ENCODE measurements around the gene CKAP5. TPM values are rescaled to one million over a fixed set of nuclear protein-coding genes. Genes with fewer than 3 reads are reported as not detected.

The CKAP5 gene
- total RNA-seq, 4 donors from 2014 or later: 18.2 to 36.9 (median 29.7) TPM

GRCh38 chr11:46700241-46701077 lies 145.6 kb downstream of the CKAP5 start, which contains the start of the genes ARHGAP1 and ZNF408:
ARHGAP1 (minus strand) TSS chr11:46700619; CDS start chr11:46696107, 4,512 bp downstream.
ZNF408 (plus strand) TSS chr11:46701031; CDS start chr11:46701048, 17 bp downstream.
- Histone ChIP-seq H3K4me1 (peaks cover 33 to 68% (median 47%) of the 10 kb centered on the region in 3 donors), H3K36me3 (peaks cover 17 to 56% (median 23%) of the 10 kb centered on the region in 3 donors), H3K9me3 (no peaks in the 10 kb centered on the region)

GRCh38 chr11:46698597-46698996 lies 147.5 kb downstream of the CKAP5 start:
- Histone ChIP-seq H3K4me3 (no peak overlapping the region), H3K9me3 (no peaks in the 10 kb centered on the region), H3K36me3 (peaks cover 10 to 56% (median 20%) of the 10 kb centered on the region in 3 donors), H3K4me1 (peaks cover 40 to 87% (median 58%) of the 10 kb centered on the region in 3 donors), H3K27me3 (no peaks in the 10 kb centered on the region), H3K27ac (peak overlapping the region; percentile 3 to 94 (median 54))
- DNase-seq: no peak
- TF ChIP-seq CTCF (IDR thresholded peaks at IDR 0.05): no peak
- no peak for TF ChIP-seq POLR2A (IDR thresholded peaks at IDR 0.05)
- intact Hi-C loops (cut with DNase I): no loop called here
- WGBS, 2 donors: 82 to 90% methylated on average over 1 of the region's 1 CpG

More at GRCh38 chr11:46700241-46701077, 145.6 kb downstream of the CKAP5 start, which contains the start of the genes ARHGAP1 and ZNF408:
- Histone ChIP-seq H3K4me3 (peak within 1 kb of the TSS; percentile 84 to 94 (median 89)), H3K27ac (peak within 1 kb of the TSS; percentile 88 to 96 (median 92)), H3K27me3 (no peaks in the 10 kb centered on the region)
- WGBS, 2 donors: 0 to 1% methylated on average over 17 to 25 of the region's 44 CpGs
- TF ChIP-seq POLR2A (IDR thresholded peaks at IDR 0.05): peak in 3 of 4 donors; percentile 37 to 88 (median 85)
- peak in 2 of 6 experiments; percentile 20 to 31 for TF ChIP-seq CTCF (IDR thresholded peaks at IDR 0.05)
- intact Hi-C loops (cut with DNase I): no loop called here
- DNase-seq: peak; percentile 98

- Histone ChIP-seq H3K4me3 (peak overlapping the region in 1 of 4 donors; percentile 7), H3K27ac (peak overlapping the region in 3 of 4 donors; percentile 65 to 94 (median 91)), H3K9me3 (no peaks in the 10 kb centered on the region), H3K27me3 (no peaks in the 10 kb centered on the region), H3K4me1 (peaks cover 40 to 86% (median 58%) of the 10 kb centered on the region in 3 donors), H3K36me3 (peaks cover 10 to 55% (median 15%) of the 10 kb centered on the region in 3 donors)
- intact Hi-C loops (cut with DNase I): no loop called here
- WGBS, 2 donors: 59 to 62% methylated on average over 2 of the region's 2 CpGs
- DNase-seq: no peak
- TF ChIP-seq CTCF (IDR thresholded peaks at IDR 0.05): no peak
- no peak for TF ChIP-seq POLR2A (IDR thresholded peaks at IDR 0.05)
Observed at GRCh38 chr11:46697723-46698122, 148.4 kb downstream of the CKAP5 start.

GRCh38 chr11:46697303-46697702 lies 148.8 kb downstream of the CKAP5 start:
- DNase-seq: no peak
- peak overlapping the region; percentile 7 to 94 (median 78) for H3K27ac ChIP-seq
- H3K4me3 ChIP-seq: peak overlapping the region in 1 of 4 donors; percentile 7
- H3K9me3 ChIP-seq: no peaks in the 10 kb centered on the region
- peaks cover 40 to 82% (median 58%) of the 10 kb centered on the region in 3 donors for H3K4me1 ChIP-seq
- no peaks in the 10 kb centered on the region for H3K27me3 ChIP-seq
- peaks cover 11 to 55% (median 14%) of the 10 kb centered on the region in 3 donors for H3K36me3 ChIP-seq
- TF ChIP-seq CTCF (IDR thresholded peaks at IDR 0.05): no peak
- no peak for TF ChIP-seq POLR2A (IDR thresholded peaks at IDR 0.05)
- intact Hi-C loops (cut with DNase I): no loop called here
- 44 to 49% methylated on average over 3 of the region's 3 CpGs for WGBS, 2 donors

GRCh38 chr11:46696212-46696558 lies 149.9 kb downstream of the CKAP5 start:
- WGBS, 2 donors: 32% methylated on average over 3 to 7 of the region's 11 CpGs
- Histone ChIP-seq H3K9me3 (no peaks in the 10 kb centered on the region), H3K27ac (peak overlapping the region; percentile 7 to 91 (median 83)), H3K4me1 (peaks cover 34 to 71% (median 49%) of the 10 kb centered on the region in 3 donors), H3K27me3 (no peaks in the 10 kb centered on the region), H3K4me3 (no peak overlapping the region), H3K36me3 (peaks cover 16 to 62% (median 17%) of the 10 kb centered on the region in 3 donors)
- TF ChIP-seq POLR2A (IDR thresholded peaks at IDR 0.05) (no peak), CTCF (IDR thresholded peaks at IDR 0.05) (no peak)
- no peak for DNase-seq
- intact Hi-C loops (cut with DNase I): no loop called here
